HEK293 (cell line): ENCODE data around the gene SLCO6A1.

ENCODE experiments used
- CTCF ChIA-PET: fragments of 350-600 bp; formaldehyde crosslinking; extraction: SDS; loops from one replicate; lab custom pipeline; 2021; ENCODE audit warnings: antibody characterized with exemption; lab: Yijun Ruan, JAX
- POLR2A ChIA-PET: fragments of 300-600 bp; formaldehyde crosslinking; extraction: SDS; loops from one replicate; lab custom pipeline; 2020; ENCODE audit warnings: antibody characterized with exemption, inconsistent platforms; lab: Yijun Ruan, JAX
- H3K27ac ChIP-seq: fragments of 200-500 bp; sonication (Bioruptor generic); 2 replicates; pipeline ENCODE4 v1.5.1; 2014; ENCODE audit warnings: low read depth, low read length, control low read depth, inconsistent platforms; ENCODE audit errors: extremely low read depth
- H3K36me3 ChIP-seq, 2 experiments: fragments of 200-500 bp in 1 of 2; sonication (Bioruptor generic) in 1 of 2; 1 replicate in 1 of 2; 2 replicates in 1 of 2; pipeline ENCODE4 v1.5.1; 2014 to 2017; ENCODE audit warnings: inconsistent platforms in 2 of 2, low read length in 2 of 2; ENCODE audit not compliant: control insufficient read depth in 2 of 2, insufficient read depth in 1 of 2
- H3K4me1 ChIP-seq: fragments of 200-500 bp; sonication (Bioruptor generic); 2 replicates; pipeline ENCODE4 v1.5.1; 2014; ENCODE audit warnings: mild to moderate bottlenecking, low read length, inconsistent platforms; ENCODE audit not compliant: control insufficient read depth, insufficient read depth
- H3K4me3 ChIP-seq: 2 replicates; pipeline ENCODE4 v1.5.1; 2011; ENCODE audit warnings: low read depth, mild to moderate bottlenecking, control low read depth, low read length, moderate library complexity
- H3K9me3 ChIP-seq: fragments of 200-500 bp; sonication (Bioruptor generic); 2 replicates; pipeline ENCODE4 v1.5.1; 2014; ENCODE audit warnings: low read depth, low read length, inconsistent platforms; ENCODE audit not compliant: control insufficient read depth, insufficient read depth
- HOXA7 ChIP-seq: sonication (generic); formaldehyde crosslinking; IDR thresholded peaks from 2 replicates; pipeline ENCODE4 v1.8.1; 2022; ENCODE audit warnings: missing genetic modification reagents, borderline replicate concordance
- KLF7 ChIP-seq: fragments of 450-650 bp; formaldehyde crosslinking; IDR thresholded peaks from 2 replicates; pipeline ENCODE4 v1.5.1; 2016; ENCODE audit warnings: missing biosample characterization, missing genetic modification characterization, borderline replicate concordance
- KLF9 ChIP-seq: fragments of 450-650 bp; formaldehyde crosslinking; IDR thresholded peaks from 2 replicates; pipeline ENCODE4 v1.5.1; 2016; ENCODE audit warnings: missing biosample characterization, missing genetic modification characterization, low read depth
- PRDM1 ChIP-seq: fragments of 450-650 bp; formaldehyde crosslinking; IDR thresholded peaks from 2 replicates; pipeline ENCODE4; 2016; ENCODE audit warnings: missing biosample characterization, missing genetic modification characterization
- ZBTB17 ChIP-seq: fragments of 450-650 bp; formaldehyde crosslinking; IDR thresholded peaks from 2 replicates; pipeline ENCODE4 v1.5.1; 2016; ENCODE audit warnings: missing biosample characterization, missing genetic modification characterization
- ZEB2 ChIP-seq: fragments of 450-650 bp; formaldehyde crosslinking; IDR thresholded peaks from 2 replicates; pipeline ENCODE4 v1.5.1; 2016; ENCODE audit warnings: missing biosample characterization, missing genetic modification characterization
- ZFP69B ChIP-seq: fragments of 450-650 bp; formaldehyde crosslinking; IDR thresholded peaks from 2 replicates; pipeline ENCODE4 v1.5.1; 2016; ENCODE audit warnings: missing biosample characterization, missing genetic modification characterization
- ZNF138 ChIP-seq: fragments of 450-650 bp; formaldehyde crosslinking; IDR thresholded peaks from 2 replicates; pipeline ENCODE4 v1.5.1; 2016; ENCODE audit warnings: missing biosample characterization, missing genetic modification characterization, borderline replicate concordance
- ZNF140 ChIP-seq: fragments of 450-650 bp; formaldehyde crosslinking; IDR thresholded peaks from 2 replicates; pipeline ENCODE4 v1.5.1; 2016; ENCODE audit warnings: missing biosample characterization, missing genetic modification characterization
- ZNF2 ChIP-seq: fragments of 450-650 bp; formaldehyde crosslinking; IDR thresholded peaks from 2 replicates; pipeline ENCODE4 v1.5.1; 2016; ENCODE audit warnings: missing biosample characterization, missing genetic modification characterization
- ZNF214 ChIP-seq: fragments of 450-650 bp; formaldehyde crosslinking; IDR thresholded peaks from 2 replicates; pipeline ENCODE4 v1.5.1; 2017; ENCODE audit warnings: missing biosample characterization, mild to moderate bottlenecking, missing genetic modification characterization, borderline replicate concordance
- ZNF423 ChIP-seq: fragments of 450-650 bp; formaldehyde crosslinking; IDR thresholded peaks from 2 replicates; pipeline ENCODE4 v1.5.1; 2016; ENCODE audit warnings: missing biosample characterization, missing genetic modification characterization
- ZNF660 ChIP-seq: fragments of 450-650 bp; IDR thresholded peaks from 2 replicates; pipeline ENCODE4 v1.5.1; 2018; ENCODE audit warnings: missing biosample characterization, mild to moderate bottlenecking, missing genetic modification characterization
- ZNF677 ChIP-seq: fragments of 450-650 bp; IDR thresholded peaks from 2 replicates; pipeline ENCODE4 v1.5.0; 2018; ENCODE audit warnings: missing biosample characterization, mild to moderate bottlenecking, missing genetic modification characterization, moderate library complexity
- ZNF76 ChIP-seq: fragments of 450-650 bp; formaldehyde crosslinking; IDR thresholded peaks from 2 replicates; pipeline ENCODE4; 2016; ENCODE audit warnings: low read depth, missing biosample characterization, missing genetic modification characterization, borderline replicate concordance
- ZNF792 ChIP-seq: fragments of 450-650 bp; formaldehyde crosslinking; IDR thresholded peaks from 2 replicates; pipeline ENCODE4 v1.5.1; 2016; ENCODE audit warnings: missing biosample characterization, missing genetic modification characterization
- TF ChIP-seq, protein P1 (sequence below): fragments of 450-650 bp; formaldehyde crosslinking; IDR thresholded peaks from 2 replicates; pipeline ENCODE4 v1.5.1; 2016; ENCODE audit warnings: missing biosample characterization, missing genetic modification characterization
- TF ChIP-seq, protein P2 (sequence below): fragments of 450-650 bp; formaldehyde crosslinking; IDR thresholded peaks from 2 replicates; pipeline ENCODE4 v1.5.1; 2016; ENCODE audit warnings: missing biosample characterization, missing genetic modification characterization
- TF ChIP-seq, protein P3 (sequence below): fragments of 450-650 bp; formaldehyde crosslinking; IDR thresholded peaks from 2 replicates; pipeline ENCODE4 v1.5.1; 2016; ENCODE audit warnings: missing biosample characterization, missing genetic modification characterization
- TF ChIP-seq, protein P4 (sequence below): fragments of 450-650 bp; formaldehyde crosslinking; IDR thresholded peaks from 2 replicates; pipeline ENCODE4 v1.5.0; 2017; ENCODE audit warnings: missing biosample characterization, missing genetic modification characterization, borderline replicate concordance

SLCO6A1 gene

DNA sequence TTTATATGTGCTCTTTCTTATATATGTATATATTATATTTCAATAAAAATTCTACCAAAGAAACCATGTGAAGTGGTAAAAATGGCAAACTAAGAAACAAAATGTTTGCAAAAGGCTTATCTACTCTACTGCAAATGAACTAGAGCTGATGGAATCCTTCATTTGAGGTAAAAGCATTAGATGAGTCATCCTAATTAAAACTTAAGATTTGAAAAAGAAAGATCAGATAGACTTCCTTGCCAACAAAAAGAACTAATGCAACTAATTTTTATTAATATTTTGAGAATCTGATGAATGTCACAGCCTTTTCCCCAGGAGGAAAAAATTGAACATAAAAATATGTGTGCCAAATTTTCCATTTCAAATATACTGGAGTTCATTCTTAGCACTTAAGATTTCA lies 118.6 kb downstream of the SLCO6A1 start (continued):
- TF ChIP-seq ZFP69B, result no peak
- TF ChIP-seq, protein P1, sequence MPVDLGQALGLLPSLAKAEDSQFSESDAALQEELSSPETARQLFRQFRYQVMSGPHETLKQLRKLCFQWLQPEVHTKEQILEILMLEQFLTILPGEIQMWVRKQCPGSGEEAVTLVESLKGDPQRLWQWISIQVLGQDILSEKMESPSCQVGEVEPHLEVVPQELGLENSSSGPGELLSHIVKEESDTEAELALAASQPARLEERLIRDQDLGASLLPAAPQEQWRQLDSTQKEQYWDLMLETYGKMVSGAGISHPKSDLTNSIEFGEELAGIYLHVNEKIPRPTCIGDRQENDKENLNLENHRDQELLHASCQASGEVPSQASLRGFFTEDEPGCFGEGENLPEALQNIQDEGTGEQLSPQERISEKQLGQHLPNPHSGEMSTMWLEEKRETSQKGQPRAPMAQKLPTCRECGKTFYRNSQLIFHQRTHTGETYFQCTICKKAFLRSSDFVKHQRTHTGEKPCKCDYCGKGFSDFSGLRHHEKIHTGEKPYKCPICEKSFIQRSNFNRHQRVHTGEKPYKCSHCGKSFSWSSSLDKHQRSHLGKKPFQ (tag by site-specific recombination), result no peak
- TF ChIP-seq ZEB2, result no peak
- TF ChIP-seq ZNF138 (tag by site-specific recombination), result no peak
- TF ChIP-seq, protein P2, sequence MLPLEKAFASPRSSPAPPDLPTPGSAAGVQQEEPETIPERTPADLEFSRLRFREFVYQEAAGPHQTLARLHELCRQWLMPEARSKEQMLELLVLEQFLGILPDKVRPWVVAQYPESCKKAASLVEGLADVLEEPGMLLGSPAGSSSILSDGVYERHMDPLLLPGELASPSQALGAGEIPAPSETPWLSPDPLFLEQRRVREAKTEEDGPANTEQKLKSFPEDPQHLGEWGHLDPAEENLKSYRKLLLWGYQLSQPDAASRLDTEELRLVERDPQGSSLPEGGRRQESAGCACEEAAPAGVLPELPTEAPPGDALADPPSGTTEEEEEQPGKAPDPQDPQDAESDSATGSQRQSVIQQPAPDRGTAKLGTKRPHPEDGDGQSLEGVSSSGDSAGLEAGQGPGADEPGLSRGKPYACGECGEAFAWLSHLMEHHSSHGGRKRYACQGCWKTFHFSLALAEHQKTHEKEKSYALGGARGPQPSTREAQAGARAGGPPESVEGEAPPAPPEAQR (tag by site-specific recombination), result no peak
- TF ChIP-seq, protein P3, sequence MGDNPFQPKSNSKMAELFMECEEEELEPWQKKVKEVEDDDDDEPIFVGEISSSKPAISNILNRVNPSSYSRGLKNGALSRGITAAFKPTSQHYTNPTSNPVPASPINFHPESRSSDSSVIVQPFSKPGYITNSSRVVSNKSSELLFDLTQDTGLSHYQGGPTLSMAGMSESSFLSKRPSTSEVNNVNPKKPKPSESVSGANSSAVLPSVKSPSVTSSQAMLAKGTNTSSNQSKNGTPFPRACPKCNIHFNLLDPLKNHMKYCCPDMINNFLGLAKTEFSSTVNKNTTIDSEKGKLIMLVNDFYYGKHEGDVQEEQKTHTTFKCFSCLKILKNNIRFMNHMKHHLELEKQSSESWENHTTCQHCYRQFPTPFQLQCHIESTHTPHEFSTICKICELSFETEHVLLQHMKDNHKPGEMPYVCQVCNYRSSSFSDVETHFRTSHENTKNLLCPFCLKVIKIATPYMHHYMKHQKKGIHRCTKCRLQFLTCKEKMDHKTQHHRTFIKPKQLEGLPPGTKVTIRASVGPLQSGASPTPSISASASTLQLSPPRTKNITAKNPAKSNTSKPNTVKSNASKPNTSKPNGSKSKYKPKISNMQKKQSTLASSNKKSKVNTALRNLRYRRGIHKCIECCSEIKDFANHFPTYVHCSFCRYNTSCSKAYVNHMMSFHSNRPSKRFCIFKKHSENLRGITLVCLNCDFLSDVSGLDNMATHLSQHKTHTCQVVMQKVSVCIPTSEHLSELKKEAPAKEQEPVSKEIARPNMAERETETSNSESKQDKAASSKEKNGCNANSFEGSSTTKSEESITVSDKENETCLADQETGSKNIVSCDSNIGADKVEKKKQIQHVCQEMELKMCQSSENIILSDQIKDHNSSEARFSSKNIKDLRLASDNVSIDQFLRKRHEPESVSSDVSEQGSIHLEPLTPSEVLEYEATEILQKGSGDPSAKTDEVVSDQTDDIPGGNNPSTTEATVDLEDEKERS (tag by site-specific recombination), result no peak

DNA sequence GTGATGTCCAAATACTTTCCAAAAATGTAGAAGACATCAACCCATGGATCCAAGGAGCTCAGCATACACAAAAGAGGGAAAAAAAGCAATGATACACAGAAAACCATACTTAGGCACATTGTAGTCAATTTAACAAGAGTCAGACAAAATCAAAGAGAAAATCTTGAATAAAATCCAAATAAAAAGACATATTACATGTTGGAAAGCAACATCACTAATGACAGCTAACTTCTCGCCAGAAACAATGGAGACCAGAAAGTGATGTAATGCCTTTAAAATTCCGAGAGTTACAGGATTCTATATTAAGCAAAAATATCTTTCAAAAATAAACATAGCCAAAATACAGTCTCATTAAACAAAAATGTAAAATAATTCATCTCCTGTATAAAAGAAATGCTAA lies 122.9 kb downstream of the SLCO6A1 start:
- Histone ChIP-seq H3K4me3 (no peak overlapping the region), H3K36me3 (no peaks in the 10 kb centered on the region), H3K27ac (no peak overlapping the region), H3K4me1 (no peaks in the 10 kb centered on the region), H3K9me3 (no peaks in the 10 kb centered on the region)
- TF ChIP-seq ZNF677 (tag by site-specific recombination), result no peak
- TF ChIP-seq PRDM1 (tag by site-specific recombination), result no peak
- TF ChIP-seq ZNF2 (tag by site-specific recombination), result no peak
- TF ChIP-seq HOXA7, result no peak
- TF ChIP-seq ZNF423 (tag by site-specific recombination), result no peak
- TF ChIP-seq ZNF660 (tag by site-specific recombination), result no peak
- no peak for TF ChIP-seq ZNF214
- no peak for TF ChIP-seq ZFP69B
- no peak for TF ChIP-seq KLF7
- TF ChIP-seq ZNF76 (tag by site-specific recombination), result no peak
- no peak for TF ChIP-seq KLF9
- TF ChIP-seq, protein P4, sequence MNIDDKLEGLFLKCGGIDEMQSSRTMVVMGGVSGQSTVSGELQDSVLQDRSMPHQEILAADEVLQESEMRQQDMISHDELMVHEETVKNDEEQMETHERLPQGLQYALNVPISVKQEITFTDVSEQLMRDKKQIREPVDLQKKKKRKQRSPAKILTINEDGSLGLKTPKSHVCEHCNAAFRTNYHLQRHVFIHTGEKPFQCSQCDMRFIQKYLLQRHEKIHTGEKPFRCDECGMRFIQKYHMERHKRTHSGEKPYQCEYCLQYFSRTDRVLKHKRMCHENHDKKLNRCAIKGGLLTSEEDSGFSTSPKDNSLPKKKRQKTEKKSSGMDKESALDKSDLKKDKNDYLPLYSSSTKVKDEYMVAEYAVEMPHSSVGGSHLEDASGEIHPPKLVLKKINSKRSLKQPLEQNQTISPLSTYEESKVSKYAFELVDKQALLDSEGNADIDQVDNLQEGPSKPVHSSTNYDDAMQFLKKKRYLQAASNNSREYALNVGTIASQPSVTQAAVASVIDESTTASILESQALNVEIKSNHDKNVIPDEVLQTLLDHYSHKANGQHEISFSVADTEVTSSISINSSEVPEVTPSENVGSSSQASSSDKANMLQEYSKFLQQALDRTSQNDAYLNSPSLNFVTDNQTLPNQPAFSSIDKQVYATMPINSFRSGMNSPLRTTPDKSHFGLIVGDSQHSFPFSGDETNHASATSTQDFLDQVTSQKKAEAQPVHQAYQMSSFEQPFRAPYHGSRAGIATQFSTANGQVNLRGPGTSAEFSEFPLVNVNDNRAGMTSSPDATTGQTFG, result no peak
- TF ChIP-seq ZNF140 (tag by site-specific recombination), result no peak
- no peak for TF ChIP-seq ZBTB17 (tag by site-specific recombination)
- TF ChIP-seq ZNF792, result no peak
- ChIA-PET POLR2A (no interaction called here), CTCF (interaction anchor here (0.7 kb wide), 1 partner anchor 231 kb away, joined by 3 read pairs; no protein-coding TSS in a partner anchor)
